ENCODE measurements around the gene GRPEL1. TPM values are rescaled to one million over a fixed set of nuclear protein-coding genes. Genes with fewer than 3 reads are reported as not detected.
A peak's percentile ranks its signal among the peaks of the same experiment; 100 is the strongest.

GRPEL1 gene
- total and polyA plus RNA-seq, 7 donors, result 41.4 to 151 (median 58.3) TPM

GRCh38 chr4:7015383-7016035 lies 52.4 kb downstream of the GRPEL1 start:
- Histone ChIP-seq H3K9me3 (no peaks in the 10 kb centered on the region), H3K4me1 (peaks cover 4% of the 10 kb centered on the region), H3K27ac (no peak overlapping the region), H3K27me3 (ENCODE audit: insufficient read depth in 3 of 3, low read length in 2 of 3) (no peaks in the 10 kb centered on the region), H3K36me3 (ENCODE audit: insufficient read depth in 1 of 2, low read depth in 1 of 2) (peaks cover 0 to 85% of the 10 kb centered on the region in 2 donors), H3K4me3 (no peak overlapping the region)
- DNase-seq, result no peak
- TF ChIP-seq CTCF (IDR thresholded peaks at IDR 0.05), result no peak
- ATAC-seq, result no peak
- 82 to 94% (median 92%) methylated on average over 12 of the region's 12 CpGs for WGBS, 3 donors
- intact Hi-C loops (cut with DNase I), result no loop called here

- H3K36me3 ChIP-seq (ENCODE audit: insufficient read depth in 1 of 2, low read depth in 1 of 2), result peaks cover 0 to 81% of the 10 kb centered on the region in 2 donors
- 96 to 98% (median 98%) methylated on average over 12 of the region's 12 CpGs for WGBS, 3 donors
These were observed 53.0 kb downstream of the GRPEL1 start for GRCh38 chr4:7014815-7015214.

GRCh38 chr4:7013175-7013574 lies 54.7 kb downstream of the GRPEL1 start:
- 88 to 92% (median 91%) methylated on average over 11 of the region's 11 CpGs for WGBS, 3 donors
- no peak for DNase-seq
- peaks cover 24% of the 10 kb centered on the region for H3K4me1 ChIP-seq
- peaks cover under 1 to 74% of the 10 kb centered on the region in 2 donors for H3K36me3 ChIP-seq (ENCODE audit: insufficient read depth in 1 of 2, low read depth in 1 of 2)
- H3K27me3 ChIP-seq (ENCODE audit: insufficient read depth in 3 of 3, low read length in 2 of 3), result no peaks in the 10 kb centered on the region
- H3K9me3 ChIP-seq, result no peaks in the 10 kb centered on the region
- TF ChIP-seq CTCF (IDR thresholded peaks at IDR 0.05), result no peak
- no peak overlapping the region for H3K4me3 ChIP-seq
- intact Hi-C loops (cut with DNase I), result no loop called here
- H3K27ac ChIP-seq, result no peak overlapping the region
- ATAC-seq, result no peak

More at GRCh38 chr4:7014815-7015214, 53.0 kb downstream of the GRPEL1 start:
- no peaks in the 10 kb centered on the region for H3K9me3 ChIP-seq
- no peak overlapping the region for H3K4me3 ChIP-seq
- DNase-seq, result no peak
- H3K4me1 ChIP-seq, result peaks cover 11% of the 10 kb centered on the region
- no peaks in the 10 kb centered on the region for H3K27me3 ChIP-seq (ENCODE audit: insufficient read depth in 3 of 3, low read length in 2 of 3)
- no peak overlapping the region for H3K27ac ChIP-seq
- no peak for ATAC-seq
- no peak for TF ChIP-seq CTCF (IDR thresholded peaks at IDR 0.05)
- intact Hi-C loops (cut with DNase I), result no loop called here

GRCh38 chr4:7009564-7009963 lies 58.3 kb downstream of the GRPEL1 start:
- Histone ChIP-seq H3K4me3 (no peak overlapping the region), H3K9me3 (no peaks in the 10 kb centered on the region), H3K27ac (peak overlapping the region; percentile 58), H3K36me3 (ENCODE audit: insufficient read depth in 1 of 2, low read depth in 1 of 2) (peaks cover 2 to 77% of the 10 kb centered on the region in 2 donors), H3K27me3 (ENCODE audit: insufficient read depth in 3 of 3, low read length in 2 of 3) (no peaks in the 10 kb centered on the region), H3K4me1 (peaks cover 34% of the 10 kb centered on the region)
- intact Hi-C loops (cut with DNase I), result no loop called here
- DNase-seq (no peak), ATAC-seq (peak; percentile 69 to 89 (median 82))
- WGBS, 3 donors, result 36 to 59% (median 40%) methylated on average over 5 of the region's 5 CpGs
- TF ChIP-seq CTCF (IDR thresholded peaks at IDR 0.05), result no peak

Other genes with a start within 250 kb of the GRPEL1 start
- 10 to 100 TPM; 32.7 to 45.5 (median 35.6) TPM for gene TBC1D14, start 158.2 kb downstream of the GRPEL1 start, total RNA-seq
- 10 to 100 TPM; 14.7 to 44.3 (median 17.7) TPM for gene TBC1D14, start 158.2 kb downstream of the GRPEL1 start, polyA plus RNA-seq
- 10 to 100 TPM; 43.0 to 70.3 (median 54.7) TPM for gene TADA2B, start 24.7 kb downstream of the GRPEL1 start, total RNA-seq
- gene TADA2B, start 24.7 kb downstream of the GRPEL1 start, polyA plus RNA-seq, result 10 to 100 TPM; 21.0 to 63.3 (median 26.4) TPM
- 1 to 10 TPM in 2 of 4 donors, under 1 TPM in 2; 0.36 to 1.5 (median 0.89) TPM for gene SORCS2, start 124.5 kb upstream of the GRPEL1 start, total RNA-seq
- gene SORCS2, start 124.5 kb upstream of the GRPEL1 start, polyA plus RNA-seq, result under 1 TPM; 0.18 to 0.32 (median 0.18) TPM